Liver (tissue), 9 donors: ENCODE results near the gene MT4. TPM values are rescaled to one million over a fixed set of nuclear protein-coding genes. Genes with fewer than 3 reads are reported as not detected.

Experiments
- DNase-seq: peaks from one replicate; pipeline ENCODE4 v3.0.0-alpha.2; 2017; ENCODE audit warnings: low spot score
- H3K27ac ChIP-seq, 2 donors: one replicate each; pipeline ENCODE4 v1.7.0; 2013; ENCODE audit warnings: inconsistent platforms in 2 of 2, low read length in 2 of 2, control low read depth in 1 of 2, low read depth in 1 of 2, mild to moderate bottlenecking in 1 of 2
- H3K27me3 ChIP-seq, 4 donors: one replicate each; pipeline versions ENCODE4 v1.6.1 to v1.7.0; 2013; ENCODE audit warnings: low read length in 3 of 4, inconsistent platforms in 1 of 4, mild to moderate bottlenecking in 1 of 4, moderate library complexity in 1 of 4; ENCODE audit not compliant: control insufficient read depth in 4 of 4, insufficient read depth in 4 of 4
- H3K36me3 ChIP-seq, 4 donors: one replicate each; pipeline versions ENCODE4 v1.6.1 to v1.7.0; 2013; ENCODE audit warnings: low read length in 3 of 4, mild to moderate bottlenecking in 3 of 4, low read depth in 1 of 4, moderate library complexity in 1 of 4; ENCODE audit not compliant: control insufficient read depth in 4 of 4, insufficient read depth in 3 of 4
- H3K4me1 ChIP-seq, 4 donors: one replicate each; pipeline versions ENCODE4 v1.6.1 to v1.7.0; 2013; ENCODE audit warnings: low read length in 3 of 4, mild to moderate bottlenecking in 3 of 4, moderate library complexity in 1 of 4; ENCODE audit not compliant: control insufficient read depth in 4 of 4, insufficient read depth in 4 of 4
- H3K4me3 ChIP-seq, 3 donors: one replicate each; pipeline versions ENCODE4 v1.6.1 to v1.7.0; 2013; ENCODE audit warnings: low read length in 3 of 3, control low read depth in 1 of 3, low read depth in 1 of 3, mild to moderate bottlenecking in 1 of 3
- H3K9ac ChIP-seq, 2 donors: one replicate each; pipeline ENCODE4 v1.7.0; 2013; ENCODE audit warnings: low read length in 2 of 2, mild to moderate bottlenecking in 2 of 2, moderate library complexity in 2 of 2, control low read depth in 1 of 2, low read depth in 1 of 2
- H3K9me3 ChIP-seq, 4 donors: one replicate each; pipeline versions ENCODE4 v1.6.1 to v1.7.0; 2013; ENCODE audit warnings: low read length in 3 of 4; ENCODE audit not compliant: control insufficient read depth in 4 of 4
- ATF3 ChIP-seq: IDR thresholded peaks from 2 replicates; pipeline ENCODE4 v1.6.1; 2016; ENCODE audit warnings: antibody characterized with exemption
- CTCF ChIP-seq: fragments of 150-350 bp; IDR thresholded peaks from 2 replicates; pipeline ENCODE4 v1.5.1; 2017; ENCODE audit warnings: improper control_type of control experiment, low read depth, low read length; ENCODE audit not compliant: missing input control
- EGR1 ChIP-seq, 2 donors: IDR thresholded peaks; 2 replicates each; pipeline ENCODE4 v1.6.1; 2016 to 2018; ENCODE audit warnings: antibody characterized with exemption in 2 of 2, low read depth in 2 of 2
- GABPA ChIP-seq, 2 donors: IDR thresholded peaks in 1 of 2; conservative IDR thresholded peaks in 1 of 2; 2 replicates each; pipeline ENCODE4 v1.6.1; 2016; ENCODE audit warnings: antibody characterized with exemption in 2 of 2, mild to moderate bottlenecking in 1 of 2, moderate library complexity in 1 of 2
- HNF4G ChIP-seq: IDR thresholded peaks from 2 replicates; pipeline ENCODE4 v1.6.1; 2016; ENCODE audit warnings: antibody characterized with exemption
- JUND ChIP-seq, 2 donors: IDR thresholded peaks; 2 replicates each; pipeline ENCODE4 v1.6.1; 2016; ENCODE audit warnings: antibody characterized with exemption in 2 of 2
- MAX ChIP-seq: IDR thresholded peaks from 2 replicates; pipeline ENCODE4 v1.6.1; 2016; ENCODE audit warnings: antibody characterized with exemption
- NR2F2 ChIP-seq: IDR thresholded peaks from 2 replicates; pipeline ENCODE4 v1.6.1; 2016; ENCODE audit warnings: antibody characterized with exemption
- RAD21 ChIP-seq, 2 donors: IDR thresholded peaks; 2 replicates each; pipeline ENCODE4 v1.6.1; 2016; ENCODE audit warnings: antibody characterized with exemption in 2 of 2, mild to moderate bottlenecking in 2 of 2
- RXRA ChIP-seq, 2 donors: IDR thresholded peaks; 2 replicates each; pipeline ENCODE4 v1.6.1; 2017 to 2018; ENCODE audit warnings: antibody characterized with exemption in 2 of 2, mild to moderate bottlenecking in 1 of 2
- TAF1 ChIP-seq: conservative IDR thresholded peaks from 2 replicates; pipeline ENCODE4 v1.6.1; 2016; ENCODE audit warnings: antibody characterized with exemption, mild to moderate bottlenecking
- YY1 ChIP-seq: IDR thresholded peaks from 2 replicates; pipeline ENCODE4 v1.6.1; 2016; ENCODE audit warnings: antibody characterized with exemption, mild to moderate bottlenecking
- WGBS: extraction: QIAGEN DNeasy Blood & Tissue Kit; methylation state at CpG from one replicate; pipeline ENCODE4 v1.1.7; 2013; 5-methylcytosine and 5-hydroxymethylcytosine counted together
- polyA plus RNA-seq, 2 donors: library from polyadenylated mRNA; stranded (reverse) in 1 of 2; unstranded in 1 of 2; fragments of 200-250 nt in 1 of 2; fragments of >200 nt in 1 of 2; fragmentation: Nextera tagmentation in 1 of 2; extraction: Ambion mirVana in 1 of 2; gene quantifications; one replicate each; pipeline versions ENCODE4 v1.2.1 to v1.2.3, GENCODE V29; 2013 to 2015
- total RNA-seq, 2 donors: library from RNA; depleted of rRNA; stranded (reverse); fragments of >200 nt; gene quantifications; one replicate each; pipeline ENCODE4 v1.2.3, GENCODE V29; 2014
- donor health status: healthy.
- donor health status: healthy.
- donor health status: healthy.
- donor health status: healthy.
- donor health status: healthy.

MT4 gene
- total and polyA plus RNA-seq, 4 donors = not detected

DNA sequence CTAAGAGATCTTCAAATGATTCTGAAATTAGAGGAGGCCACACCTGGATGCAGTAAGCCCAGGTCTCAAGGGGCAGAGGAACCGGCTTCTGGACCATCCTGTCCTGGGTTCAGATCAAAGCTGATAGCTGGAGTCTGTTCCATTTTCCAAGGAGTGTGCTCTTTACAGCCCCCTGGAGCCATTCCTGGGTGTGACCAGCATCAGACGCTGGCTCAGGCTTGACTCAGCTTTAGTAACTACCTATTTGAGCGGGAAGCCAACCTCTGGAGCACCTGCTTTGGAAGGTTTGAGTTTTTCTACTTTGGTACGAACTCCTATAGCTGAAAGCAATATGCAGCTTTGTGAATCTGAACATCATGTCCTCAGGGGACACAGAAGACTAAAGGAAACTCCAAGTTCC lies 32.2 kb upstream of the MT4 start:
- H3K4me3 ChIP-seq = no peak overlapping the region
- TF ChIP-seq YY1 (no peak), HNF4G (no peak), RAD21 (IDR thresholded peaks at IDR 0.05) (no peak), CTCF (no peak), TAF1 (no peak), EGR1 (IDR thresholded peaks at IDR 0.05; ENCODE audit: low read depth in 2 of 2) (no peak), RXRA (IDR thresholded peaks at IDR 0.05) (no peak), ATF3 (no peak)
- H3K4me1 ChIP-seq = no peaks in the 10 kb centered on the region
- H3K9me3 ChIP-seq = no peaks in the 10 kb centered on the region
- H3K27ac ChIP-seq = no peak overlapping the region
- 78% methylated on average over 4 of the region's 4 CpGs for WGBS
- no peak for DNase-seq
- H3K27me3 ChIP-seq = no peaks in the 10 kb centered on the region
- no peak overlapping the region for H3K9ac ChIP-seq
- H3K36me3 ChIP-seq = no peaks in the 10 kb centered on the region

GRCh38 chr16:56534847-56535383 lies 30.0 kb upstream of the MT4 start:
- Histone ChIP-seq H3K27ac (no peak overlapping the region), H3K4me3 (no peak overlapping the region), H3K27me3 (no peaks in the 10 kb centered on the region), H3K36me3 (no peaks in the 10 kb centered on the region), H3K4me1 (no peaks in the 10 kb centered on the region), H3K9ac (no peak overlapping the region), H3K9me3 (no peaks in the 10 kb centered on the region)
- WGBS = 89% methylated on average over 8 of the region's 8 CpGs
- DNase-seq = no peak
- TF ChIP-seq RXRA (IDR thresholded peaks at IDR 0.05) (no peak), NR2F2 (no peak), JUND (IDR thresholded peaks at IDR 0.05) (no peak), GABPA (IDR thresholded peaks at IDR 0.05 in 1 of 2, conservative IDR thresholded peaks at IDR 0.05 in 1 of 2) (no peak), MAX (no peak), CTCF (no peak)

- TF ChIP-seq JUND (IDR thresholded peaks at IDR 0.05) = no peak
- Histone ChIP-seq H3K36me3 (no peaks in the 10 kb centered on the region), H3K9me3 (no peaks in the 10 kb centered on the region), H3K9ac (no peak overlapping the region), H3K4me1 (no peaks in the 10 kb centered on the region), H3K27ac (no peak overlapping the region), H3K27me3 (no peaks in the 10 kb centered on the region), H3K4me3 (no peak overlapping the region)
- DNase-seq = no peak
- 87% methylated on average over 7 of the region's 7 CpGs for WGBS
Measured at GRCh38 chr16:56538331-56538730, 26.5 kb upstream of the MT4 start.
